ENCODE results near the gene CEP290.
"Not testable (repeated sequence)": the region's sequence is repeated elsewhere in the genome, so short reads cannot be mapped to it uniquely, and the experiment has no call there.

Gene CEP290

GRCh38 chr12:88145567-88146505 is 3.9 kb upstream of the CEP290 start:
- H3K36me3 Mint-ChIP-seq (ENCODE audit: low read depth), result peaks cover 10% of the 10 kb centered on the region
- H3K9me3 Mint-ChIP-seq, result no peaks in the 10 kb centered on the region
- TF ChIP-seq CTCF (IDR thresholded peaks at IDR 0.05), result no peak
- H3K4me1 Mint-ChIP-seq, result peaks cover 43% of the 10 kb centered on the region
- peak overlapping the region; percentile 10 for H3K27ac Mint-ChIP-seq
- H3K4me3 Mint-ChIP-seq, result no peak overlapping the region
- DNase-seq, result no peak
- H3K27me3 Mint-ChIP-seq (ENCODE audit: low read depth, poor library complexity), result no peaks in the 10 kb centered on the region

- Mint-ChIP-seq H3K4me1 (peaks cover 43% of the 10 kb centered on the region), H3K27me3 (ENCODE audit: low read depth, poor library complexity) (no peaks in the 10 kb centered on the region), H3K36me3 (ENCODE audit: low read depth) (peaks cover 12% of the 10 kb centered on the region), H3K9me3 (no peaks in the 10 kb centered on the region), H3K27ac (no peak overlapping the region), H3K4me3 (peak overlapping the region; percentile 95)
- TF ChIP-seq CTCF (IDR thresholded peaks at IDR 0.05), result no peak
- DNase-seq, result no peak
These were observed 2.9 kb upstream of the CEP290 start for GRCh38 chr12:88144546-88145468.

- Mint-ChIP-seq H3K27me3 (ENCODE audit: low read depth, poor library complexity) (no peaks in the 10 kb centered on the region), H3K4me1 (peaks cover 43% of the 10 kb centered on the region), H3K4me3 (peak overlapping the region; percentile 95), H3K36me3 (ENCODE audit: low read depth) (peaks cover 9% of the 10 kb centered on the region), H3K9me3 (no peaks in the 10 kb centered on the region), H3K27ac (no peak overlapping the region)
- no peak for DNase-seq
- no peak for TF ChIP-seq CTCF (IDR thresholded peaks at IDR 0.05)
These were observed 2.1 kb upstream of the CEP290 start for GRCh38 chr12:88144037-88144436.

GRCh38 chr12:88142610-88142991 is 713 bp upstream of the CEP290 start:
- Mint-ChIP-seq H3K36me3 (ENCODE audit: low read depth) (peaks cover 21% of the 10 kb centered on the region), H3K27ac (peak overlapping the region; percentile 88), H3K27me3 (ENCODE audit: low read depth, poor library complexity) (no peaks in the 10 kb centered on the region), H3K4me1 (peaks cover 43% of the 10 kb centered on the region), H3K4me3 (peak overlapping the region; percentile 95), H3K9me3 (no peaks in the 10 kb centered on the region)
- peak; percentile 38 for DNase-seq
- no peak for TF ChIP-seq CTCF (IDR thresholded peaks at IDR 0.05)

- Mint-ChIP-seq H3K9me3 (no peaks in the 10 kb centered on the region), H3K27ac (peak overlapping the region; percentile 88), H3K27me3 (ENCODE audit: low read depth, poor library complexity) (no peaks in the 10 kb centered on the region), H3K4me1 (peaks cover 43% of the 10 kb centered on the region), H3K4me3 (peak overlapping the region; percentile 95), H3K36me3 (ENCODE audit: low read depth) (peaks cover 29% of the 10 kb centered on the region)
- no peak for DNase-seq
- no peak for TF ChIP-seq CTCF (IDR thresholded peaks at IDR 0.05)
These were observed 489 bp downstream of the CEP290 start for GRCh38 chr12:88141425-88141773.

GRCh38 chr12:88139711-88140110 is 2.2 kb downstream of the CEP290 start:
- not testable (repeated sequence) for H3K4me3 Mint-ChIP-seq

GRCh38 chr12:88133181-88133580 is 8.7 kb downstream of the CEP290 start:
- not testable (repeated sequence) for H3K4me1 Mint-ChIP-seq; H3K9me3 Mint-ChIP-seq; H3K27me3 Mint-ChIP-seq (ENCODE audit: low read depth, poor library complexity); H3K27ac Mint-ChIP-seq; DNase-seq; H3K4me3 Mint-ChIP-seq
- H3K36me3 Mint-ChIP-seq (ENCODE audit: low read depth), result peaks cover 40% of the 10 kb centered on the region

More at GRCh38 chr12:88139711-88140110, 2.2 kb downstream of the CEP290 start:
- H3K36me3 Mint-ChIP-seq (ENCODE audit: low read depth), result peaks cover 34% of the 10 kb centered on the region
- not testable (repeated sequence) for H3K9me3 Mint-ChIP-seq; H3K27ac Mint-ChIP-seq; H3K27me3 Mint-ChIP-seq (ENCODE audit: low read depth, poor library complexity); DNase-seq
- peaks cover 26% of the 10 kb centered on the region for H3K4me1 Mint-ChIP-seq
